ENCODE data around the gene SNX27.
"Not testable (repeated sequence)": the region's sequence is repeated elsewhere in the genome, so short reads cannot be mapped to it uniquely, and the experiment has no call there.

SNX27 gene

DNA sequence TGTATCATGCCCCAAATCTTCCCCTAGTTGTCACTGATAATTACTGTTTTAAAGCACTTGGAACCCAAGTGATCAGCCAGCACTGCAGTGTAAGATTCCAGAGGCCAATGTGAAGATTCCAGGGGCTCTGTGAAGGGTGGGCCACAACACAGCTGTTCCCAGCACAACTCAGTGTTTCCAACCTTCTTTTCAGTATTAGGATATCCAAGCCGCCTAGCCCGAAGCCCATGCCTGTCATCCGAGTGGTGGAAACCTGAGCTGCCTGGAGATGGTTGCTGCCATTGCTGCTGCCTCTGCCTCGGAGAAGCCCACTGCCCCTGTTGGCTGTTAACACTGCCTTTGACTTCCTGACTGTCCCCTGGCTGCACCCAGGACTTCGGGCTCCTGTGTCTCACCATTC is 30.4 kb upstream of the SNX27 start:
- H3K4me1 ChIP-seq (ENCODE audit: control insufficient read depth, insufficient read depth, low read length): peaks cover 6% of the 10 kb centered on the region
- no peak overlapping the region for H3K9ac ChIP-seq (ENCODE audit: low read depth, low read length)
- peaks cover 36% of the 10 kb centered on the region for H3K36me3 ChIP-seq (ENCODE audit: control insufficient read depth, insufficient read depth, low read length)

GRCh38 chr1:151581921-151582320 is 29.9 kb upstream of the SNX27 start:
- no peak overlapping the region for H3K4me3 ChIP-seq (ENCODE audit: low read depth, low read length)
- no peak overlapping the region for H3K27ac ChIP-seq (ENCODE audit: low read depth, low read length)
- peaks cover 36% of the 10 kb centered on the region for H3K36me3 ChIP-seq (ENCODE audit: control insufficient read depth, insufficient read depth, low read length)
- no peaks in the 10 kb centered on the region for H3K27me3 ChIP-seq (ENCODE audit: control insufficient read depth, insufficient read depth, low read length)
- H3K9me3 ChIP-seq (ENCODE audit: control insufficient read depth, insufficient read depth, low read length): no peaks in the 10 kb centered on the region
- peaks cover 5% of the 10 kb centered on the region for H3K4me1 ChIP-seq (ENCODE audit: control insufficient read depth, insufficient read depth, low read length)
- no peak overlapping the region for H3K9ac ChIP-seq (ENCODE audit: low read depth, low read length)

More for the DNA sequence above, 30.4 kb upstream of the SNX27 start:
- no peak overlapping the region for H3K27ac ChIP-seq (ENCODE audit: low read depth, low read length)
- H3K9me3 ChIP-seq (ENCODE audit: control insufficient read depth, insufficient read depth, low read length): no peaks in the 10 kb centered on the region
- H3K27me3 ChIP-seq (ENCODE audit: control insufficient read depth, insufficient read depth, low read length): no peaks in the 10 kb centered on the region
- no peak overlapping the region for H3K4me3 ChIP-seq (ENCODE audit: low read depth, low read length)

DNA sequence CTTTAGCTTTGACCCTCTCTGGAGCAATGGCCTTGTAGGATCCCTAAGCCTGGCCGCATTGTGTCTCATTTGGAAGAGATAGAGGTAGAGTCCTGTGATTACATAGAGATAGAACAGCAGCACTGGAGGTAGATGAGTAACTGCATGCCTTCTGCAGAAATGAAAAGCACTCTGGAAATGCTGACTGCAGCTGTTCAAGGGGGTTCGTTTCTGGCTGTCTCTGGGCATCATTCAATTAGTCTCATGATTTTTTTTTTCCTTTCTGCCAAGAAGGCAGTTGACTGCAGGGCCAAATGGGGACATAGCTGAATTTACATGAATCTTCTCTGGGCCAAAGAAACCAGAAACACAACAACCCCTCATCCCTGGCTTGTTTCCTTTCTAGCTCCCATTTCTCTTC is 28.1 kb upstream of the SNX27 start:
- Histone ChIP-seq H3K9ac (ENCODE audit: low read depth, low read length) (no peak overlapping the region), H3K36me3 (ENCODE audit: control insufficient read depth, insufficient read depth, low read length) (peaks cover 33% of the 10 kb centered on the region), H3K4me1 (ENCODE audit: control insufficient read depth, insufficient read depth, low read length) (no peaks in the 10 kb centered on the region; the same call in 1 of the 2 replicates), H3K9me3 (ENCODE audit: control insufficient read depth, insufficient read depth, low read length) (no peaks in the 10 kb centered on the region), H3K4me3 (ENCODE audit: low read depth, low read length) (no peak overlapping the region), H3K27me3 (ENCODE audit: control insufficient read depth, insufficient read depth, low read length) (no peaks in the 10 kb centered on the region), H3K27ac (ENCODE audit: low read depth, low read length) (no peak overlapping the region)

DNA sequence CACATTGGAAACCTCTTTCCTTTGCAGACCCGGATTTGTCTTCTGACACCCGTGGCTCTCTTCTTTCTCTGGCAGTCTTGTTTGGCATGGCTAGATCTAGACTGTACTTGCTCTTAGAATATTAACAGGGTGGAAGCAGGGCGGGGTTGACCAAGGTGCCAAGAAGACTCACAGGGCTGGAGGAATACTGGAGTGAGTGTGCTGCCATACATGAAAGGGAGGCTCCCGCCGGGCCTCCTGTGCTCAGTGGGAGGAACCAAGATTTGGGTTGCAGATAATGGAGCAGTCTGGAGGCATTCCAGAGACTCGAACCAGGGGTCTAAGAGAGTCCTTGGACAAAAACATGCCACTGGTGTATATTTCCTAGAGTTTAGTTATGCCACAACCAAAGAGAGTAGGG is 27.6 kb upstream of the SNX27 start:
- Histone ChIP-seq H3K9me3 (ENCODE audit: control insufficient read depth, insufficient read depth, low read length) (no peaks in the 10 kb centered on the region), H3K27me3 (ENCODE audit: control insufficient read depth, insufficient read depth, low read length) (no peaks in the 10 kb centered on the region), H3K36me3 (ENCODE audit: control insufficient read depth, insufficient read depth, low read length) (peaks cover 29% of the 10 kb centered on the region), H3K4me3 (ENCODE audit: low read depth, low read length) (no peak overlapping the region), H3K4me1 (ENCODE audit: control insufficient read depth, insufficient read depth, low read length) (no peaks in the 10 kb centered on the region; the same call in 1 of the 2 replicates), H3K27ac (ENCODE audit: low read depth, low read length) (no peak overlapping the region), H3K9ac (ENCODE audit: low read depth, low read length) (no peak overlapping the region)

GRCh38 chr1:151584780-151585179 is 27.1 kb upstream of the SNX27 start:
- H3K4me3 ChIP-seq (ENCODE audit: low read depth, low read length): no peak overlapping the region
- no peaks in the 10 kb centered on the region for H3K9me3 ChIP-seq (ENCODE audit: control insufficient read depth, insufficient read depth, low read length)
- H3K4me1 ChIP-seq (ENCODE audit: control insufficient read depth, insufficient read depth, low read length): no peaks in the 10 kb centered on the region; the same call in 1 of the 2 replicates
- peaks cover 24% of the 10 kb centered on the region for H3K36me3 ChIP-seq (ENCODE audit: control insufficient read depth, insufficient read depth, low read length)
- no peak overlapping the region for H3K27ac ChIP-seq (ENCODE audit: low read depth, low read length)
- no peaks in the 10 kb centered on the region for H3K27me3 ChIP-seq (ENCODE audit: control insufficient read depth, insufficient read depth, low read length)
- H3K9ac ChIP-seq (ENCODE audit: low read depth, low read length): no peak overlapping the region

- Histone ChIP-seq H3K36me3 (ENCODE audit: control insufficient read depth, insufficient read depth, low read length) (peaks cover 18% of the 10 kb centered on the region), H3K4me3 (ENCODE audit: low read depth, low read length) (no peak overlapping the region), H3K9me3 (ENCODE audit: control insufficient read depth, insufficient read depth, low read length) (no peaks in the 10 kb centered on the region), H3K27me3 (ENCODE audit: control insufficient read depth, insufficient read depth, low read length) (no peaks in the 10 kb centered on the region), H3K4me1 (ENCODE audit: control insufficient read depth, insufficient read depth, low read length) (no peaks in the 10 kb centered on the region; the same call in 1 of the 2 replicates), H3K9ac (ENCODE audit: low read depth, low read length) (no peak overlapping the region), H3K27ac (ENCODE audit: low read depth, low read length) (no peak overlapping the region)
These were observed 26.2 kb upstream of the SNX27 start for GRCh38 chr1:151585622-151586021.

DNA sequence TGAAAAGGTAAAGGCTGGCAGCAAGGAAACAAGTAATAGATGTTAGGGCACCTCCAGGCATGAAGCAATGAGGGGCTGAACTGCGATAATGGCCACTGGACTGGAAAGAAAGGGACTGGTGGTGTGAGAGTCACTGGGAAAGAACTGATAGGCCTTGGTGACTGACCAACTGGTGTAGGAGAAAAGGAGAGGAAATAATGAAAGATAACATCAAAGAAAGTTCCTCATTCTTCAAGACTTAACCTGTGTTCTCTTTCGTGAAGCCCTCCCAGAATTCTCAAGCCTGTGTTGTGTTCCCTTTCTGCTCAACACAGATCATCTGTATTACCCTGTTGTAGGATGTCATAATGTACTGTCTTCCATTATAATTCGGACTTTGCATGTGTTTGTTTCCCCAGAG is 20.9 kb upstream of the SNX27 start:
- Histone ChIP-seq H3K9me3 (ENCODE audit: control insufficient read depth, insufficient read depth, low read length) (no peaks in the 10 kb centered on the region; the same call in 1 of the 2 replicates), H3K27ac (ENCODE audit: low read depth, low read length) (no peak overlapping the region), H3K4me3 (ENCODE audit: low read depth, low read length) (no peak overlapping the region), H3K9ac (ENCODE audit: low read depth, low read length) (no peak overlapping the region), H3K36me3 (ENCODE audit: control insufficient read depth, insufficient read depth, low read length) (no peaks in the 10 kb centered on the region), H3K4me1 (ENCODE audit: control insufficient read depth, insufficient read depth, low read length) (no peaks in the 10 kb centered on the region; the same call in 1 of the 2 replicates), H3K27me3 (ENCODE audit: control insufficient read depth, insufficient read depth, low read length) (peaks cover 6% of the 10 kb centered on the region; the same call in 1 of the 2 replicates)

DNA sequence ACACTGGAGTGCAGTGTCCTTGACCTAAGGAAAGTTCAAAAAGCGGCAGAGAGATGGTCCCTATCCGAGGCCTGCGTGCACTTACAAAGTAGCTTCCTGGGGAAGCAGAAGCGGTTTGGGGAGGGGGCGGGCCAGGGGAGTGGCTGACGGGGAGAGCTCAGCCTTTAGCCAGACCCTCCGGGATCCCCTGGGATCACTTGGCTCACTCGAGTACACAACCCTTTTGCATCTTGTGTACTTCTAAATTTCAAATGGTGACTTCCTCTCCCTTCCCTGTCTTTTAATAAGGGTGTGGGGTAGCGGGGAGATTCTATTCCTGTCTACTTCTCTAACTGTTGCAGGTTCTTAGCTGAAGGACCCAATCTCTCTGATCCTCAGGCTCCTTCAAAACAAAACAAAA is 18.1 kb upstream of the SNX27 start:
- Histone ChIP-seq H3K27me3 (ENCODE audit: control insufficient read depth, insufficient read depth, low read length) (peaks cover 6% of the 10 kb centered on the region; the same call in 1 of the 2 replicates), H3K4me3 (ENCODE audit: low read depth, low read length) (peak overlapping the region; percentile 57), H3K9ac (ENCODE audit: low read depth, low read length) (no peak overlapping the region), H3K36me3 (ENCODE audit: control insufficient read depth, insufficient read depth, low read length) (no peaks in the 10 kb centered on the region), H3K9me3 (ENCODE audit: control insufficient read depth, insufficient read depth, low read length) (peaks cover under 1% of the 10 kb centered on the region; the same call in 1 of the 2 replicates), H3K4me1 (ENCODE audit: control insufficient read depth, insufficient read depth, low read length) (no peaks in the 10 kb centered on the region), H3K27ac (ENCODE audit: low read depth, low read length) (no peak overlapping the region)

DNA sequence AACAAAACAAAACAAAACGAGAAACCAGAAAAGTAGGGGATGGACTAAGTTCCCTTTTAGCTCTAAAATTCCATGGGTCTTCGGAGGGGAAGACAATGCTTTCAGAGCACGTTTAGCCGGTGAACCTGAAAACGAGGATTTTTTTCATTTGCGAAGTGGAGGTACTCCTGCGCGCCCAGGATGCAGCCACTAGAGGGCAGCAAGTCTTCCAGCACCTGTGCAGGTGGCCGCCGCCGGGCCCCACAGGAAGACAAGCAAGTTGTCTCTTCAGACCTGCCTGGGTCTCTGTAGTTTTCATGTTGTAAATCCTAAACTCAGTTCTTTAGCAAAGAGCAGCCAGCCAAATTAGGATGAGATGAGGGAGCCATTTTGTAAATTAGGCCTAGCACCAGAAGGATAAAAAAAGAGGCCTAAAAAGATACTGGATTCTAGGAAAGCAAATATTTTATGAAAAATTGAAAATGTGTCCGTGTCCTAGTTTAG is 17.7 kb upstream of the SNX27 start:
- H3K9me3 ChIP-seq (ENCODE audit: control insufficient read depth, insufficient read depth, low read length): peaks cover 2% of the 10 kb centered on the region; the same call in 1 of the 2 replicates
- peaks cover 6% of the 10 kb centered on the region; the same call in 1 of the 2 replicates for H3K27me3 ChIP-seq (ENCODE audit: control insufficient read depth, insufficient read depth, low read length)
- H3K27ac ChIP-seq (ENCODE audit: low read depth, low read length): peak overlapping the region; percentile 53
- peak overlapping the region; percentile 57 for H3K4me3 ChIP-seq (ENCODE audit: low read depth, low read length)
- H3K4me1 ChIP-seq (ENCODE audit: control insufficient read depth, insufficient read depth, low read length): no peaks in the 10 kb centered on the region
- no peaks in the 10 kb centered on the region for H3K36me3 ChIP-seq (ENCODE audit: control insufficient read depth, insufficient read depth, low read length)
- no peak overlapping the region for H3K9ac ChIP-seq (ENCODE audit: low read depth, low read length)

GRCh38 chr1:151596166-151596953 is 15.5 kb upstream of the SNX27 start:
- Histone ChIP-seq H3K4me1 (ENCODE audit: control insufficient read depth, insufficient read depth, low read length) (no peaks in the 10 kb centered on the region), H3K27ac (ENCODE audit: low read depth, low read length) (peak overlapping the region; percentile 4), H3K9me3 (ENCODE audit: control insufficient read depth, insufficient read depth, low read length) (peaks cover 2% of the 10 kb centered on the region; the same call in 1 of the 2 replicates), H3K27me3 (ENCODE audit: control insufficient read depth, insufficient read depth, low read length) (peaks cover 6% of the 10 kb centered on the region; the same call in 1 of the 2 replicates), H3K36me3 (ENCODE audit: control insufficient read depth, insufficient read depth, low read length) (no peaks in the 10 kb centered on the region), H3K9ac (ENCODE audit: low read depth, low read length) (no peak overlapping the region), H3K4me3 (ENCODE audit: low read depth, low read length) (no peak overlapping the region)

- not testable (repeated sequence) for H3K9me3 ChIP-seq (ENCODE audit: control insufficient read depth, insufficient read depth, low read length); H3K36me3 ChIP-seq (ENCODE audit: control insufficient read depth, insufficient read depth, low read length); H3K27ac ChIP-seq (ENCODE audit: low read depth, low read length); H3K4me1 ChIP-seq (ENCODE audit: control insufficient read depth, insufficient read depth, low read length); H3K9ac ChIP-seq (ENCODE audit: low read depth, low read length); H3K4me3 ChIP-seq (ENCODE audit: low read depth, low read length); H3K27me3 ChIP-seq (ENCODE audit: control insufficient read depth, insufficient read depth, low read length)
These were observed 9.3 kb upstream of the SNX27 start for GRCh38 chr1:151602550-151602949.

Measured in HUES48 (cell line).